Measurements from ENCODE around the gene KLHL41.

Gene KLHL41

DNA sequence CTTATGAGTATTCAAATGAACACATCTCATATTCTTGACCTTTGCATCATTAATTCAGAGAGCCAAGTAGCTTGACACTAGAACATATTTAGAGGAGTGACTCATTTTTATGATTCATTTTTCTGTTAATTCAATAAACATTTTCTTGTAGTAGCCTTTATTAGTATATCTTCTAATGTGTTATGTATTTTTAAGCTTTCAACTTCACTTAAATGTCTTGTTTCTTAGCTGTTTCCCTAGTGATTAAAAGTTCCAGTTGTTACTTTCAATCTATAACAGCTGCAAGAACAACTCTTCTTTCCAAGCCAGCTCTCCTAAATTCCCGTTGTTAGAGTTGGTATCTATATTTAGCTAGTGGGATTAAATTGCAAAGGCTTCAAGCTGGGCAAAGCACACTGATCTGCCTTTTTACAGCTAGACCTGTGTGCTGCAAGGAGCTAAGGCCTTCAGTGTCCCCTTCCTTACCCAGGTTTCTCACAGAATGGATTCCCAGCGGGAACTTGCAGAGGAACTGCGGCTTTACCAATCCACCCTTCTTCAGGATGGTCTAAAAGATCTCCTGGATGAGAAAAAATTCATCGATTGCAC lies at the start of gene KLHL41:
KLHL41 (plus strand) TSS at position 405 of the 588 bp plus-strand sequence; CDS start at position 482, 77 bp downstream.
- Mint-ChIP-seq H3K9me3 (no peaks in the 10 kb centered on the region), H3K27ac (no peak within 1 kb of the TSS), H3K36me3 (peaks cover 1% of the 10 kb centered on the region), H3K4me3 (no peak within 1 kb of the TSS), H3K27me3 (no peaks in the 10 kb centered on the region), H3K4me1 (no peaks in the 10 kb centered on the region)

DNA sequence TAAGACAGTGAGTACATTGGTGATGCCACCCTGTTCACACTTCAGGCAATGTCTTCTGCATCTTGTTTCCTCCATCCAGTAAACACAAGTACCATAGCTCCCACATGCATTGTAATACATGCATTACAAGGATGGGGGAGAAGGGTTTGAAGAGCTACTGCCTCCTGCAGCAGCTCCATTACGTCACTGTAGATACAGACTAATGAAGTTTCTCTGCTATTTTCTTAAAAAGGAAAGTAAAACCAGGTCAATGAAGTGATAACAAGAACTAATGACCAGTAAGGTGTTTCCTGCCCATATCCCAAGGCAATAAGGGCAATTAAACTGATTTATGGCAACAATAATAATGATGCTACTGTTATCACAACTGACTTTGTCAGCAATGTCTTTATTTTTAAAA lies 48.4 kb upstream of the KLHL41 start:
- Mint-ChIP-seq H3K36me3 (no peaks in the 10 kb centered on the region), H3K27me3 (no peaks in the 10 kb centered on the region), H3K9me3 (no peaks in the 10 kb centered on the region), H3K27ac (no peak overlapping the region), H3K4me3 (no peak overlapping the region), H3K4me1 (no peaks in the 10 kb centered on the region)

DNA sequence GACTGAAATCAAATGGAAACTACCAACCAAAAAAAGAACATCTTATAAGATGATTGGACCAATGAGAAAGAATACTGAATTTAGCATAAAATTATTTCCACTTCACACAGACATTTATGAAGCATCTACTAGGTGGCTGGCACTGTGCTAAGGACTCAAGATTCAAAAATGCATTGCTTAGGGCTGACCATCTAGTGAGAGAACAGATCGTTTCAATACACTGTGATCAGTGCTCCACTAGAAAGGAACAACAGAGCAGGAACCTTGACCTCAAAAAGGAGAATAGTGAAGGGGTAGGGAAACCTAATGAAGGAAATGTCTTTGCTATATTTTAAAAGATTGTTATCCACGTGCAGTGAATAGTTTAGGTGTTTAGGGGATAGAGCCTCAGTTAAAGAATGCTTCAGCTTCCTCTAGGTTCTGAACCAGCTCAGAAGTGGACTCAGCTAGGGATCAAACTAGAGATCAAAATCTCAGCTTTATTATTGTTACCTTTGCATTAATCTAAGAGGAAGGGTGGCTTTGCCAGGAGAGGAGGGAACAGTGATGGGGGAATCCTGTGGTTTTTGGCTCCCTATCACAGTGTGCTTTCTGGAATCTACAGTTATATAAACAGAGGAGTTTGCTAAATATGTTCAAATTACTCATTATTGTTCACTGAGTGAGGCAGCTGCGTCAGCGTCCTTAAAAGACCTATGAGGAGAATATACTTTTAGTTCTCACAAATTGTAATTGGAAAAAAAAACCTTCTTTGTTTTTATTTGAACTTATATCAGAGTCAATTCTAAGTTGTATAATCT lies 46.4 kb upstream of the KLHL41 start:
- Mint-ChIP-seq H3K9me3 (no peaks in the 10 kb centered on the region), H3K4me1 (no peaks in the 10 kb centered on the region), H3K4me3 (no peak overlapping the region), H3K36me3 (no peaks in the 10 kb centered on the region), H3K27me3 (no peaks in the 10 kb centered on the region), H3K27ac (no peak overlapping the region)

DNA sequence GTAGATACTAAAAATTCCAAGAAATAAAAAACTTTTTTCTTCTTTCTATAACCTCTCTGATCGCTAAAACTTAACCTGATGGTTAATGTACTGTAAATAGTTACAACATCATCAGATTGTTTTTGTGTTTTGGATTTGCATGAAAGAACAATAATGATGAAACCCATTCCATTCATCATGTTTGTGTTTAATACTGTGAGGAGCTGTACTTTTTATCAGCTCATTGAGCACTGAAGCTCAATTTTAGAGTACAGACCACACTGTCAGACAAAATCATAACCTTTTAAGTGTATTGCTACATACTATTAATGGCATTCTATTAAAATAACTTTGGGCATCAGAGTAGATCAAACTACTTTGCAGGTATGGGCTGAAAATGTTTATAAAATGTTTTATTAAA lies 45.0 kb upstream of the KLHL41 start:
- Mint-ChIP-seq H3K9me3 (no peaks in the 10 kb centered on the region), H3K27me3 (no peaks in the 10 kb centered on the region), H3K4me3 (no peak overlapping the region), H3K27ac (no peak overlapping the region), H3K4me1 (no peaks in the 10 kb centered on the region), H3K36me3 (no peaks in the 10 kb centered on the region)

DNA sequence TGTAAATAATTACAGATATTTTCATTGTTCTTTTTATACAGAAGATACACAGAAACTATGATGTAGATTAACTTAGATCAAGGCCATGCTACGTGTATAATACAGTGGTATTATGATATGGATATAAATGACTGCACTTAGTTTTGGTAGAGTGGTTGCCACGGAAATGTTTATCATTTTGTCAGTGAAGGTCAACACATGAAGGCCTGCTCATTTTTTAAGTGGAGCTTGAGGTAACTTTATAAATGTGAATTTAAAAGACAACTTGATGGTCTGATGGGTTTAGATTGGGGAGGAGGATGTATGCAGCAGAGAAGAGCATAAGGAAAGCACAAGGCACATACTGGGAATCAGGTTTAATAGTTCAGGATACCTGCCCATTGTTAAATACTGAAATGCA lies 44.6 kb upstream of the KLHL41 start:
- no peaks in the 10 kb centered on the region for H3K4me1 Mint-ChIP-seq
- no peaks in the 10 kb centered on the region for H3K9me3 Mint-ChIP-seq
- H3K4me3 Mint-ChIP-seq = no peak overlapping the region
- peak overlapping the region; percentile 59 for H3K27ac Mint-ChIP-seq
- no peaks in the 10 kb centered on the region for H3K27me3 Mint-ChIP-seq
- no peaks in the 10 kb centered on the region for H3K36me3 Mint-ChIP-seq

DNA sequence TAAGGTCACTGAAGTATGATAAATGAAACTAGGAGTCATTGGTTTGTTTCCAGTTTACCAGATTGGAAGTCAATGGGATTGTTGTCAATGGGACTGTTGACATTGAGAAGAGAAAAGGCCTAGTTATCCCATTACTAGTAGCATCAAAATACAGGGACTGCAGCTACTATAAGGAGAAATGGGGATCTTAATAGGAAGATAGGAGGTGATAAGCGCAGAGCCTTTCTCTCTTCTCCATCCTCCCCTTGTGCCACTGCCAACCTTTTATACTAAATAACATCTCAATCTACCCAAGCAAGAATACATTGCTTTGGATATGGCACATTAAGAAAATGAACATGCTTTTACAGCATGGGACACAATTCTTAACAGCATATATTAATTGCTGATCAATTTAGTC lies 40.7 kb upstream of the KLHL41 start:
- Mint-ChIP-seq H3K27me3 (no peaks in the 10 kb centered on the region), H3K4me1 (no peaks in the 10 kb centered on the region), H3K36me3 (no peaks in the 10 kb centered on the region), H3K4me3 (no peak overlapping the region), H3K27ac (no peak overlapping the region), H3K9me3 (no peaks in the 10 kb centered on the region)

DNA sequence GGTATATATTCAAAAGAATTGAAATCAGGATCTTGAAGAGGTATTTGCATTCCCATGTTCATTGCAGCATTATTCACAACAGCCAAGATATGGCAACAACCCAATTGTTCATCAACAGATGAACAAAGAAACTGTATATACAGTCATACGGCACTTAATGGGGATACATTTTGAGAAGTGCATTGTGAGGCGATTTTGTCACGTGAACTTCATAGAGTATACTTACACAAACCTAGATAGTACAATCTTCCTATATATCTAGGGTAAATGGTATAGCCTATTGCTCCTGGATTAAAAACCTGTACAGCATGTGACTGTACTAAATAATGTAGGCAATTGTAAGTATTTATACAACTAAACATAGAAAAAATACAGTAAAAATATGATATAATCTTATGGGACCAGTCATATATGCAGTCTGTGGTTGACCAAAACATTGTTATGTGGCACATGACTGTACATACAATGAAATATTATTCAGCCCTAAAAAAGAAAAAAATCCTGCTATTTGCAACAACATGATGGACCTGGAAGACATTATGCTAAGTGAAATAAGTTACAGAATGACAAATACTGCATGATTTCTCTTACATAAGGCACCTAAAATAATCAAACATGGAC lies 39.4 kb upstream of the KLHL41 start:
- Mint-ChIP-seq H3K36me3 (no peaks in the 10 kb centered on the region), H3K27me3 (no peaks in the 10 kb centered on the region), H3K27ac (no peak overlapping the region), H3K4me3 (no peak overlapping the region), H3K4me1 (no peaks in the 10 kb centered on the region), H3K9me3 (no peaks in the 10 kb centered on the region)

DNA sequence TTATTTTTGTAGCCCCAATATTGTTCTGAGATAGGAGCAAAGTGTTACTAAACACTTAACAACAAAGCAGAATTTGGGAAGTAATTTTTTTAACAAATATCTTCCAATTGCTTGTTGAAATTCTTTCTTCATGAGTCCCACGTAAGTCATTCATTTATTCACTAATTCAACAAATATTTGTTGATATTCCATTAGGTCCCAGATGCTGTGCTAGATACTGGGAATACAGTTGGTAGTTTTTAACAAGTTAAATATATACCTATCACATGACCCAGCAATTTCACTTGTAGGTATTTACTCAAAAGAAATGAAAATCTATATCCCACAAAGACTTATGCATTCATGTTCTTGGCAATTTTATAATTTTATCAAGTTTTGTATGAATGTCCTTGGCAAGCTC lies 37.3 kb upstream of the KLHL41 start:
- Mint-ChIP-seq H3K36me3 (no peaks in the 10 kb centered on the region), H3K27ac (no peak overlapping the region), H3K27me3 (no peaks in the 10 kb centered on the region), H3K9me3 (no peaks in the 10 kb centered on the region), H3K4me3 (no peak overlapping the region), H3K4me1 (no peaks in the 10 kb centered on the region)

DNA sequence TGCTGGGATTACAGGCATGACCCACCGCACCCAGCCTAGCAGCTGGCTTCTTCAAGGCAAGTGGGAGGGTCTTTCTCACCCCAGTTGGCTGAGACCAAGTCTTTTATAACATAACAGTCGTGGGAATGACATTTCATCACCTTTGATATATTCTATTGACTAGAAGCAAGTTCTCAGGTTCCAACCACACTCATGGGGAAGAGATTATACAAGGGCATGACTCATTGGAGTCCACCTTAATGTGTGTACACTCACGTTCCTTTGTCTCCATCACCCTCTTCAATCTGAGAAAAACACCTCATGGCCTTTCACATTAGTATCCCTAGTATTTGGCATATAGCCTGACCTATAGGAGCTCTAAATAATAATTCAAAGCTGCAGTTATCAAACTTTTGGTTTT lies 33.0 kb upstream of the KLHL41 start:
- Mint-ChIP-seq H3K4me3 (no peak overlapping the region), H3K27me3 (no peaks in the 10 kb centered on the region), H3K36me3 (no peaks in the 10 kb centered on the region), H3K4me1 (peaks cover 14% of the 10 kb centered on the region), H3K27ac (no peak overlapping the region), H3K9me3 (no peaks in the 10 kb centered on the region)

DNA sequence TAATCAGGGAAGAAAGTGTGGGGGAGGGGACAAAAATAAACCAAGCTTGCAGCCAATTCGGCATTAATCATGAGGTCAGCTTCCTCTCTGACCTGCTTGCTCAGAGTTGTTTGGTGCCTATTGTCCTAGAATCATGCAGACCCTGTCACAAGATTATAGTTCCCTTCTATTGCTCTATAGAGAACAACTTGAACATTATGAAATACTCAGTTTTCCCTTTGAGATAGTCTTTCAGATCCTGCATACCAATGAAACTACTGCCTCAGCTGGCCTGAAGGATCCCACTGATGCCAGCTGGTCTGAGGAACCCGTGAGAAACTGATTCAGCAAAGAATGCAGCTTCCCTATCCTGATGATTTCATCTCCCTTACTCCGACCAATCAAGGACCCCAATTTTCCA lies 31.2 kb upstream of the KLHL41 start:
- Mint-ChIP-seq H3K4me1 (peaks cover 19% of the 10 kb centered on the region), H3K36me3 (no peaks in the 10 kb centered on the region), H3K27me3 (no peaks in the 10 kb centered on the region), H3K4me3 (peak overlapping the region; percentile 91), H3K9me3 (no peaks in the 10 kb centered on the region), H3K27ac (peak overlapping the region; percentile 68)

DNA sequence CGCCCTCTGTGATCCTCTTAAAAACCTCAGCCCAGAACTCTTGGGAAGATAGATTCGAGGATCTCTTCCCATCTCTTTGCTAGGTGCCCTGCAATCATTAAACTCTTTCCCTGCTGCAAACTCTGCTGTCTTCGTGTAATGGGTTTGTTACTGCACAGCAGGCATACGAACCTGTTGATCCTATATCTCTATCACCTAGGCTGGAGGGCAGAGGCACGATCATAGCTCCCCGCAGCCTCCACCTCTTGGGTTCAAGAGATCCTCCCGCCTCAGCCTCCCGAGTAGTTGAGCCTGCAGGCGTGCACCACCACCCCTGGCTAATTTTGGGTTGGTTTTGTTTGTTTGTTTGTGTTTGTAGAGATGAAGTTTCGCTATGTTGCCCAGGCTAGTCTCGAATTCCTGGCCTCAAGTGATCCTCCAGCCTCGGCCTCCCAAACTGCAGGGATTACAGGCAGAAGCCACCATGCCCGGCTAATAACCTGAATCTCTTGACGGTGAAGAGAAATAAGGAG lies 30.7 kb upstream of the KLHL41 start:
- Mint-ChIP-seq H3K27ac (peak overlapping the region; percentile 68), H3K4me3 (peak overlapping the region; percentile 91)

DNA sequence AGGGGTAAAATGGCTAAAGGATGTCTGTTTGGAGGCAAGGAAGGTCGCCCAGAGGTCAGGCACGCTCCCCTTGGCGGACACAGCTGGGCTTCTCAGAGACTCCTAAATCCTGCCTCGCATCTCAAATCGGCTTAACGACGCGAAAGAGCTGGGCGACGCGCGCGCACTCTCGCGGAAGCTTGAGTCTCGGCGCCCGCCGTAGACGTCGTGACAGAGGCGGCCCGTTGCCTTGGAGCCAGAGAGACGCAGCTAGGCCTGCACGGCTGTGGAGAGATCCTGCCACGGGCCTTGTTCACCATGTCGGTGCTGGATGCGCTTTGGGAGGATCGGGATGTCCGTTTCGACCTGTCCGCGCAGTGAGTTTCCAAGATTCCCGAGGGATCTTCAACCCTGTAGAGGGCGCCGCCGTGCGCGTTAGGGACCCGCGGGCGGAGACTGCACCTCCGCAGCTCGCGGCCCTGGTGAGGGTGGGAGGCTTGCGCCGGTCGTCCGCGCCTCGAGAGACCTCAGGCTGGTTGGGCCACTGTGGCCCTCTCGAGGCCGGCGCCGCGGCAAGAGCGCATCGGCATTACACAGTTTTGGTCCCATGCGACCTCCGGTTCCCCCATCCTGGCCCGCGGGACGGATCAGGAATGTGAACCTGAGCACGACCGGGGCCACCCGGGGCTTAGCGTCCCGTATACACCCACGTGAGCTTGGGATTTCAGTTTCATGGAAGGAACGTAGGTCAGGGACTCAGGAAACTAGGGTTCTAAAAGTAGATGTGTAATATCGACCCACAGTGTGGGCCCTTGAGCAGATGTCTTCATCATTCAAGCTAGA lies 30.0 kb upstream of the KLHL41 start, which contains the start of gene BBS5:
BBS5 (plus strand) TSS at position 238 of the 822 bp plus-strand sequence; CDS start at position 298, 60 bp downstream.
- Mint-ChIP-seq H3K27me3 (no peaks in the 10 kb centered on the region), H3K4me3 (peak within 1 kb of the TSS; percentile 91), H3K27ac (peak within 1 kb of the TSS; percentile 77), H3K9me3 (no peaks in the 10 kb centered on the region), H3K4me1 (peaks cover 19% of the 10 kb centered on the region), H3K36me3 (no peaks in the 10 kb centered on the region)

More for the DNA sequence above, 30.7 kb upstream of the KLHL41 start:
- peaks cover 19% of the 10 kb centered on the region for H3K4me1 Mint-ChIP-seq
- no peaks in the 10 kb centered on the region for H3K27me3 Mint-ChIP-seq
- no peaks in the 10 kb centered on the region for H3K9me3 Mint-ChIP-seq
- no peaks in the 10 kb centered on the region for H3K36me3 Mint-ChIP-seq

DNA sequence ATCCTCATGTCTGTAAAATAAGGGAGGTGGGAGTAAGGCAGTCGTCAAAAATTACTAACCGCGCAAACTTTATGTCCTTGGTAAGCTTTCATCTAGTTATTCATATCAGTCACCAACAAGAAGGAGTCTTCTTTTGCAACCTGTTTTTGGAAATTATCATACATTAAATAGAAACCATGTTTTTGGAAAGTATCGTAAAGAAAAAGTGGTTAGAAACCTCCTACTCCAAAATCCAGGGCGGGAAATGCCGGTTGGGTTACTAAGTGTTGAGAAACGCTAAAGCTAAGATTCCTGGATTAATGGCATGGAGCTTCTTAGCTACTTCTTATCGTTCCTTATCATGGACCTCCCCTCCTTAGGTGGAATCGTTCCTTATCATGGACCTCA lies 29.4 kb upstream of the KLHL41 start:
- Mint-ChIP-seq H3K27me3 (no peaks in the 10 kb centered on the region), H3K27ac (peak overlapping the region; percentile 77), H3K36me3 (no peaks in the 10 kb centered on the region), H3K4me1 (peaks cover 19% of the 10 kb centered on the region), H3K9me3 (no peaks in the 10 kb centered on the region), H3K4me3 (peak overlapping the region; percentile 91)

DNA sequence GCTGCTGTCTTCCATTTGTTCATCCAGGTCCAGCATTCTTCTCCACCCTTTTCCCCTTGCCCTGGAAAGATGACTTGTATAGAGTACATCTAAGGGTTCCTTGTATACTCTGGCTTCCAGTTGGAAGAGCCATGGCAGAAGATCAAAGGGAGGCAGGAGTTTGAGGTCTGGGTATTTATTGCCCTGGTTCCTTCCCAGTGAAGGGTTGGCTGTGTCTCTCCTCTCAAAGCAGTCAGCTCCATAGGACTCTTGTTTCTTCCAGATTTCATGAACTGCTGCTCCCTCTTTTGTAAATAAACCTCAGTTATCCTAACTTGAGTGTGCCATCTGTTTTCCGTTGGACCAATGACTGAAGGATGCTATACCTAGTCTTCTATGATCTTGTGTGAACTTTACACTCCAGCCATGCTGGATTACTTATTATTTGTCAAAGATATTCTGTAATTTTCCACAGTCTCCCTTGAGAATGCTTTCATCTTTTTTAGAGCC lies 23.8 kb upstream of the KLHL41 start:
- H3K4me3 Mint-ChIP-seq = no peak overlapping the region
- H3K9me3 Mint-ChIP-seq = no peaks in the 10 kb centered on the region
- H3K27ac Mint-ChIP-seq = no peak overlapping the region
- peaks cover 5% of the 10 kb centered on the region for H3K4me1 Mint-ChIP-seq
- no peaks in the 10 kb centered on the region for H3K27me3 Mint-ChIP-seq
- H3K36me3 Mint-ChIP-seq = peaks cover 4% of the 10 kb centered on the region

DNA sequence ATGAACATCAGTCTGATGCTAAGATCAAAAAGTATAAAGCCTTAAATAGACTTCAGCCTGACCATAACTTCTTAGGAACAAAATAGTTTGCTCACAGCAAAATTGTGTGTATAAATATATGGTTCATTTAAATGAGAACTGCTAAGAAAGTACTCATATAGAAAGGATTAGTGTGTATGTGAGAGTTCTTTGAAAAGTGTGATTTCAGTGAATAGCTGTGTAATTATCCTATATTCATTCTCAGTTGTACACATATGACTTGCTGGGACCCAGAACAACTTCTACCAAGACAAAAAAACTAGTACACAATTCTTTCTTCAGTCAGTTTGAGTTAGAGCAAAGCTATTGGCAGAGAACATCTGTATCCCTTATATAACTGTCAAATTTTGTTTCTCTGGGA lies 23.0 kb upstream of the KLHL41 start:
- H3K36me3 Mint-ChIP-seq = peaks cover 5% of the 10 kb centered on the region
- H3K27me3 Mint-ChIP-seq = no peaks in the 10 kb centered on the region
- H3K9me3 Mint-ChIP-seq = no peaks in the 10 kb centered on the region
- peaks cover 5% of the 10 kb centered on the region for H3K4me1 Mint-ChIP-seq
- H3K27ac Mint-ChIP-seq = no peak overlapping the region
- H3K4me3 Mint-ChIP-seq = no peak overlapping the region
